GM18867 (cell line): Measurements from ENCODE around the gene CYTH3.
A peak's percentile ranks its signal among the peaks of the same experiment; 100 is the strongest.
"Not testable (repeated sequence)": the region's sequence is repeated elsewhere in the genome, so short reads cannot be mapped to it uniquely, and the experiment has no call there.

Experiments
- ATAC-seq: cut with Tn5 transposase; IDR thresholded peaks from one replicate; pipeline ENCODE4 v1.9.1; 2021; ENCODE audit warnings: mild to moderate bottlenecking, moderate library complexity; ENCODE audit not compliant: unreplicated experiment

Gene CYTH3

DNA sequence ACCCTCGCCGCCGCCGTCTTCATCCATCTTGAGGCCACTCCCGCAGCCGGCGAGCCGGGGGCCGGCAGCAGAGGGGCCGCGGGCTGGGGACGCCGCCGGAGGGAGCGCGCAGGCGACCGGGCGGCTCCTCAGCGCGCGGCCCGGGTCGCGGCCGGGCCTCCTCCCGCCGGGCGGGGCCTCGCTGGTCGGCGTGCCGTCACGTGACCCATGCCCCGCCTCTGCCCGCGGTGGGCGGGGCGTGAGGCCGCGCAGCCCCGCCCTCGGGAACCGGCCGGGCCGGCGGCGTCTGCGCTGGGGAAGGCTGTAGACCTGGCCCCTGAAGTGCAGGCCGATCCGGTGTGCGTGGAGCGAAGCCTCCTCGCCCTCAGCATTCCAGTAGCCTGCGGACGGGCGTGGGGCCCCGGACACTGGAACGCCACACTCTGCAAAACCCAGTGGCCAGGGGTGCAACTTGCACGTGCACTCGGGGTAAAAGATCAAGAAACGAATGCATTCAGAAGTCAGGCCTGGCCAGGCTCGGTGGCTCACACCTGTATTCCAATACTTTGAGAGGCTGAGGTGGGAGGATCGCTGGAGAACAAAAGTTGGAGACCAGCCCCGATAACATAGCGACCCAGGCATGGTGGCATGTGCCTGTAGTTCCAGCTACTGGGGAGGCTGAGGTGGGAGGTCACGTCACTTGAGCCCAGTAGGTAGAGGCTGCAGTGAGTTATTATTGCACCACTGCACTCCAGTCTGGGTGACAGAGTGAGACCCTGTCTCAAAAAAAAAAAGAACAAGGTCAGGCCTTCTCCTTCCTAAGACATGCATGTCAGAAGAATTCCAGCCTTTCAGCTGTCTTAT lies at the start of gene CYTH3:
Gene CYTH3 (minus strand): TSS at position 144 of the 843 bp plus-strand sequence. CDS start 117 bp downstream, at position 27.
- ATAC-seq, result peak; percentile 78

DNA sequence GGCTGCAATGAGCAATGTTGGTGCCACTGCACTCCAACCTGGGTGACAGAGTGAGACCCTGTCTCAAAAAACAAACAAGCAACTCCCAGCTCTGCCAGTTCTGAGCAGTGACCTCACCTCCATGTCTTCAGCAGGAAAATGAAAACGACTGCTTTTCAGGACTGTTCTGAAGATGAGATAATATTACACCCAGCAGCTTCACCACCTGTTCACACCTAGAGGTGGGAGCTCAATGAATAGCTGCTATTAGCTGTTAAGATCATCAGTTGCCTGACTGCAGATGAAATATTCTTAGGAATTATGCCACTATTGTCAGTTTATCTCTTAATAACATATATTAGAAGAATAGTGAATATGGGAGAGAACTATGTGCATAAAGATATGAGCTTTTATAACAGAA lies 48.4 kb upstream of the CYTH3 start:
- ATAC-seq, result no peak

DNA sequence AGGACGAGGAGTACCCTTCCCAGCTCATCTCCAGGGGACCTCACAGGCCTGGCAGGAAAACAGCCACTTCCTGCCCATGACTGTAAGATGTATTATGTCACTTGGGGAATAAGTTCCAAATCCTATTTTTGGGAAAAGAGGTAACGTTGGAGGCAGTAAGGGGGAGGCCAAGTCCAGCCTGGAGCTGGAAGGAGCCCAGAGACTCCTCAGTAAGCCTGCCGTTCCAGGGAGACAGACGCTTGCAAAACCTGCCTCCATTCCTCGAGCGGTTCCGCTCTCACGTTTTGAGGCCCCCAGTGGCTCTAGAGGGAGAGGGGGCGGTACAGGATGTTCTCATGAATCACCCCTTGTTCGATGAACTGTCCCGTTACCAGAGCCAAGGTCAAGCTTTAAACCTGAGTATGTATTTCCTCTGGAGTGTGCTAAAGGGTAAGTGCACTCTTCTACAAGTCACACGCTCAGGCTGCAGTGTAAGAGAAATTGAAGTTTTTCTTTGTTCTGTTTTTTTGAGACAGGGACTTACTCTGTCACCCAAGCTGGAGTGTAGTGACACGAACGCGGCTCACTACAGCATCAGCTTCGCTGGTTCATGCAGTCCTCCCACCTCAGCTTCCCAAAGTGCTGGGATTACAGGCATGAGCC lies 45.5 kb upstream of the CYTH3 start:
- no peak for ATAC-seq

- no peak for ATAC-seq
Observed at GRCh38 chr7:6316226-6316625, 43.8 kb upstream of the CYTH3 start.

DNA sequence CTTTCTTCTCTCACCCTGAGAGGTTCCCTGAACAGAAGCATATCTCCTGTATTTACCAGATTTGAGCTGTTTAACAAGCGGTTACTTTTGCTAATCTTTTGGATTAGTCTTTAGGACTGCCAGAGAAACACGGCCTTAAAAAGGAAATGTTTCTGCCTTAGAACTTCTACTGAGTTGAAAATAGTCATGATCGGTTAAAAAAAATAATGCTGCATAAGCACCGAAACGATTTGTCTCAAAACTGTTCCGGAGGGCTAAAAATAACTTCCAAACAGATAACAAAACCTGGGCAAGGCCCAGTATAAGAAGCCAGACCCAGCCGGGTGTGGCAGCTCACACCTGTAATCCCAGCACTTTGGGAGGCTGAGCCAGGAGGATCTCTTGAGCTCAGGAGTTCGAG lies 43.3 kb upstream of the CYTH3 start:
- ATAC-seq, result no peak

DNA sequence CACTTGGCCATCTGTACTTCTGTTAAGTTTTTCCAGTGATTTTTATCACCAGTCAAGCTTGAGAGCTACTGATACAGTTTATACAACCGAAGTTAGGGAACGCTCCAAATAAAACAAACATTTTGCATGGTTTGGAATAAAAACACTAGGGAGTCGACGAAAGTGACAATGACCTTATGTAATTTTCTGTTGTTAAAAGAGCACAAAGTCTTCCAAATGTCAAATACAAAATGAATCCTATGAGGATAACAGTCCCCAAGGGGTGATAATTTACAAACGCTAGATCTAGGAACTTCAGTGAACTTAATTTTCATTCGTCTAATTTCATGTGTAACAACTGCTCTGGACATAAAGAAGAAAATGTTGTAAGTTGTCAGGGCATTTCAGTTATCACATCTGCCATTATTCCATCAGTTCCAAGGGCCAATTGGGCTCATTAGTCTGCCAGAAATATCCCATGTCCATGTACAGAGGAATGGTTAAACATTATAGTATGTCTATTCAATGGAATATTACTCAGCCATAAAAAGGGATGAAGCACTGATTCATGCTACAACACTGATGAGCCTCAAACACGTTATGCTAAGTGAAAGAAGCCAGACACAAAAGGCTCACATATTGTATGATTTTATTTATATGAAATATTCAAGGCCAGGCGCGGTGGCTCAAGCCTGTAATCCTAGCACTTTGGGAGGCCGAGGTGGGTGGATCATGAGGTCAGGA lies 38.0 kb upstream of the CYTH3 start:
- ATAC-seq, result no peak

DNA sequence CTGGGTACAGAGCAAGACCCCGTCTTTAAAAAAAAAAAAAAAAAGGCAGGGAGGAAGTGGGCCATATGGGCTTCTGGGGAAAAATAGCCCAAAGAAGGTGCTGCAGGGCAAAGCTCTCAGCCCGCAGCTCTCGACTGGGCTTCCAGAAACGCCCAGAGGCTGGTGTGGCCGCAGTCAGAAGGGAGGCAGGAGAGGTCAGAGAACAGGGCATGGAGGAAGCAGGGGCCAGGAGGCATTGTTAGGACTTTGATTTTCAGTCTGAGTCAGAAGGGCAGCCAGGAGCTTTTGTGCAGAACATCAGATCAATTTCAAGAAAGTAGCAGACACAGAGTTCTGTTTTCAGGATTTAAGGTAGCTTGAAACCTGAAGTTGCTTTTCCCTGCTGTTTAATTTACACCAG lies 35.3 kb upstream of the CYTH3 start:
- ATAC-seq, result no peak

DNA sequence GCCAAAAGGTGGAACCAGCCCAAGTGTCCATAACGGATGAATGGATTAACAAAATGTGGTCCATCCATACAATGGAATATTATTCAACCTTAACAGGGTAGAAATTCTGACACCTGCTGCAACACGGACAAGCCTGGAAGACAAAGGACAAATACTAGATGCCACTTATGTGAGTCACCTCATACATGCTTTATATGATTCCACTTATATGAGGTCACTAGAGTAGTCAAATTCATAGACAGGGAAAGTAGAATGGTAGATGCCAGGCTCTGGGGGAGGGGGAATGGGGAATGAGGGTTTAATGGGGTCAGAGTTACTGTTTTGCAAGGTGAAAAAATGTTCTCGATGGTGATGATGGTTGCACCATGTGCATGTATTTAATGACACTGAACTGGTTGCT lies 34.0 kb upstream of the CYTH3 start:
- ATAC-seq, result no peak

DNA sequence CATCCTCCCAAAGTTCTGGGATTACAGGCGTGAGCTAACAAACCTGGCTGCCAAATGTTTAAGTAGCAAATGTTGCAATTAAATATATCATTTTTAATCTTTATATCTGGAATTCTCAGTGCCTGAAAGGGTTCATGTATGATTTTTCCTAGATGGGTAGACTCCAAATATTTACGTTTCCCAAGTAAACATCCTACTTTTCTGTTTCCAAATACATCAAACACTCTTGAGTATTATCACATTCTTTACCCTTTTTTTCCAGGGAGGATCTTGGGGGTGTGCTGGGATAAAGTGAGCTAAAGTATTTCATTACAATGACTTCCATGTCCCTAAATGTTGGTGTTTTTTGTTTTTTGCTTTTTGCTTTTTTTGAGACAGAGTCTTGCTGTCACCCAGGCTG lies 32.9 kb upstream of the CYTH3 start:
- no peak for ATAC-seq

- ATAC-seq, result not testable (repeated sequence)
Observed at GRCh38 chr7:6301446-6301845, 29.0 kb upstream of the CYTH3 start.

DNA sequence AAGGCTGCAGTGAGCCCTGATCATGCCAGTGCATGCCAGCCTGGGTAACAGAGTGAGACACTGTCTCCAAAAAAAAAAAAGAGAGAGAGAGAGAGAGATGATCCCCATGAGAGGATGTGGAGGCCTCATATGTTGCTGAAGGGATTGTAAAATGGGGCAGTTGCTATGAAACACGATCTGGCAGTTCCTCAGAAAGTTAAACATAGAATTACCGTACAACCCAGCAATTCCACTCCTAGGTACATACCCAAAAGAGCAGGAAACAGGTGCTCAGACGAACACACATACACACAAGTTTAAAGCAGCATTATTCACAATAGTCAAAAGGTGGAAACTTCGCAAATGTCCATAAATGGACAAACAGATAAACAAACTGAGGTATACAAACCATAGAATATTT lies 27.4 kb upstream of the CYTH3 start:
- no peak for ATAC-seq

DNA sequence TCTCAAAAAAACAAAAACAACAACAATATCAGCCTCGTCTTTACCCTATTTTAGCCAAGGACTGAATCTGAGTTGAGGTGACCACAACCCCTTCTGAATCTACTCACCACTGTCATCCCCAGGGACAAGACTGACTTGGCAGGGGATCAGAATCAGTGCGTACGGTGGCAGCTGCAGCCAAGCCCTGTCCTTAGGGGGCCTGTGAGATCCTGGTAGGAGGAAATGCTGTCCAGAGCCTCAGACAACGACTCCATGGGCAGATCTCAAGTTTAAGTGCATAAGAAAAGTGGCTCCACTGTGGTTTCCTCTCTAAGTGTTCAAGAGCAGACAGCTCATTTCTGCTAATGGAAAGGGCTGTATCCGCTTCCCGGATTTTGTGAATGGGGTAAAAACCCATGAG lies 22.4 kb upstream of the CYTH3 start:
- ATAC-seq, result no peak

DNA sequence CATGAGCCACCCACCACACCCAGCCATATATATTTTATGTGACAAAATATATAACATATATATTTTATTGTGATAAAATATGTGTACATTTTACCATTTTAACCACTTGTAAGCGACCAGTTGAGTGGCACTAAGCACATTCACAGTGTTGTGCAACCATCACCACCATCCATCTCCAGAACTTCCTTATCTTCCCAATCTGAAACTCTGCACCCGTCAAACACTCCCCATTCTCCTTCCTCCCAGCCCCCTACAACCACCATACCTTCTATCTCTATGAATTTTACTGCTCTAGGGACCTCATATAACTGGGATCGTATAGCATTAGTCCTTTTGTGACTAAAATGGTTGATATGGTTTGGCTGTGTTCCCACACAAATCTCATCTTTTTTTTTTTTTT lies 20.8 kb upstream of the CYTH3 start:
- ATAC-seq, result no peak

DNA sequence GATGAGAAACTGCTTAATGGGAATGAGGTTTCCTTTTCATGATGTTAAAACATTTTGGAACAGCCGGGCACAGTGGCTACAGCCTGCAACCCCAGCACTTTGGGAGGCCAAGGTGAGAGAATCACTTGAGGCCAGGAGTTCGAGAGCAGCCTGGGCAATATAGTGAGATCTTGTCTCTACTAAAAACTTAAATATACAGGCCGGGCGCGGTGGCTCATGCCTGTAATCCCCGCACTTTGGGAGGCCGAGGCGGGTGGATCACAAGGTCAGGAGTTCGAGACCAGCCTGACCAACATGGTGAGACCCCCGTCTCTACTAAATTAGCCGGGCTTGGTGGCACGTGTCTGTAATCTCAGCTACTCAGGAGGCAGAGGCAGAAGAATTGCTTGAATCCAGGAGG lies 19.5 kb upstream of the CYTH3 start:
- not testable (repeated sequence) for ATAC-seq

- no peak for ATAC-seq
Observed at GRCh38 chr7:6291531-6291930, 19.1 kb upstream of the CYTH3 start.

- no peak for ATAC-seq
Observed at GRCh38 chr7:6290319-6290741, 17.9 kb upstream of the CYTH3 start.

- no peak for ATAC-seq
Observed at GRCh38 chr7:6288270-6288860, 15.9 kb upstream of the CYTH3 start.

DNA sequence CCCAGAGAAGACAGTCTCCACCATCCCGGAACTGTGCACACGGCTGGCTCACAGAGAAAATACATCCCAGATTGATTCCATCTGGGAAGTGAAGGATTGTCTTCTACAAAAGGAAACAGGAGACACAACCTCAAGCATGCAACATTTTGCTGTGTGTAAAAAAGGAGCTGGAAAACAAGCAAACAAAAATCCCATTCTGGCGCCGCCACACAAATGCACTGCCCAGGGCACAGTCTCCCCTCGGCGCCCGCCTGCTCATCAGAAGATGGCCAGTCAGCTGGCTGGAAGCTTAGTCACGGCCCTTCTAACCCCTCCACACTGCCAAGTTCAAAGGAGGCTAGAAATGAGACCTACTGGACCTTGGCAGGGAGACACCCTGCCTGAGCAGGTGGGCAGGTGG lies 14.1 kb upstream of the CYTH3 start:
- ATAC-seq, result no peak

- ATAC-seq, result no peak
Observed at GRCh38 chr7:6284461-6285360, 12.3 kb upstream of the CYTH3 start.

DNA sequence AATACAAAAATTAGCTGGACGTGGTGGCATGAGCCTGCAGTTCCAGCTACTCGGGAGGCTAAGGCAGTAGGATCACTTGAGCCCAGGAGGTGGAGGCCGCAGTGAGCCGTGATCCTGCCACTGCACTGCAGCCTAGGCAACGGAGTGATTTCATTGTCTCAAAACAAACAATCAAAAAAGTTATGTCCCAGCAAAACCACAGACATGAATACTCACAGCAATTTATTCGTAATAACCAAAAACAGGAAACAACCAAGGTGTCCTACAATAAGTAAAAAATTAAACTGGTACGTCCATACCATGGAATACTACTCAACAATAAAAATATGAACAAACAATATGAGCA lies 11.6 kb upstream of the CYTH3 start:
- ATAC-seq, result no peak
